ACHN (cell line): ENCODE results near the gene MEF2D.

Experiments
- DNase-seq: peaks from one replicate; pipeline ENCODE4 v3.0.0-alpha.2; 2015
- in situ Hi-C: cut with HindIII; loops from 2 replicates; pipeline ENCODE4 v1.10.0; 2017; ENCODE audit warnings: low sequenced_read_pairs, low pct_ligation_motif_present, low pct_unique_long_range_greater_than_20kb

MEF2D gene

GRCh38 chr1:156438278-156438987 is 62.1 kb downstream of the MEF2D start:
- in situ Hi-C loops, result no loop called here
- DNase-seq, result no peak

DNA sequence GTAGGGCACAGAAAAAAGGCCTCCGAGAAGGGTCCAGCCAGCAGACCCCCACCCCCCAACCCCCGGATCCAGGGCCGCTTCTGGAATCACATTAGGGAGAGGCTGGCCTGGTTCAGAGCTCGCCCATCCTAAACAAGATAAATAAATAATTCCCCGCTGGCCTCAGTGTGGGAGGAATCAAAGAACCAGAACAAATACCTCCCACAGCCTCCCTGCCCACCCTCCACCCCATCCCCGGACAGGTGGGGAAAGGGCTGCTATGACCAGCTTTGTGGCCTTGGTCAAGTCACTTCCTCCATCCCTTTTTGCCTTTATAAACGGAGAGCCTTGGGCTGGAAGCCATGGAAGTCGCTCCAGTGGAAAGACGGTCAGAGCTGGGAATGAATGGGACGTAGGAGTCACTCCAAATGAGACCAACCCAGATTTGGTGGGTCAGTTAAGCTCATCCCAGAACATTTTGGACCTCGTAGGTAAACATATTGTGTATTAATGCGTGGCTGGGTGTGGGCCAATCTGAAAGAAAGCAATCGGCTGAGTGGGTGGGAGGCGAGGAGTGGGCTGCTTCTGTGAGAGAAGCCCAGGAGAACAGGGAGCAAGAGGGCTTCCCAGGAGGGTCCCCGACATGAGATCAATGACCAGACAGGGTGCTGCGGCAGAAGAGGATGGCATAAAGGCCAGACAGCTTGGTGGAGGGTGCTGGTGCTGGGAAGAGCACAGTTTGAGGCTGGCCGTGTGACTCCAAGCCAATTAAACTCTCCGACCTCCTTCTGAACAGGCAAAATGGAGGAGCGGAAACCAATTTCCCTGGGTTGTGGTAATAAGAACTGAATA is 63.3 kb downstream of the MEF2D start:
- in situ Hi-C loops, result no loop called here

GRCh38 chr1:156436141-156437036 is 64.2 kb downstream of the MEF2D start:
- in situ Hi-C loops, result no loop called here
- no peak for DNase-seq

More for the DNA sequence above, 63.3 kb downstream of the MEF2D start:
- DNase-seq, result no peak

DNA sequence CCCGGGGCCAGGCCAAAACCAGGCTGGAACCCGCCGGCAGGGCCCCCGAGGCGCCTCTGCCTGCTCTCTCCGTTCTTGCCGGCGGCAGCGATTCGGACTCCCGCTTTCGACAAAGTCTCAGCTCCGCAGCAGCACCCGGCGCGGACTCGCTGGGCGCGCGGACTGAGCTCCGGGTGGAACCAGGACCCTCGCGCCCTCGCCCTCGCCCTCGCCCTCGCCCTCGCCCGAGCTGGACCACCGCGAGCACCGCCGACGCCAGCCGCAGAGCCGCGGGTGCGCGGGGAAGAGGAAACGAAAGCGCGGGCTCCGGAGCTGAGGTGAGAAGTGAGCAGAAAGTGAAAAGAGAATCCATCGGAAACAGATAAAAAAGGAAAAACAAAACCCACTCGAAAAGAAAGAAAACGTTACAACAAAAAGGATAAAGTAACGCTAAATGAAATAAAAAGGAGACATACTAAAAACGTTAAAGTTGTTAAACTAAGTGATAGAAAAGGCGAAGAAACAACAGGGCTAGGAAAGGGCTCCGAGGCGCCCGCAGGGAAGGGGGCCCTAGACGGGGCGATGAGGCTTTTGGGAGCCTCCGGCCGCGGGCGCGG is 64.9 kb downstream of the MEF2D start:
- DNase-seq, result no peak
- in situ Hi-C loops, result no loop called here

DNA sequence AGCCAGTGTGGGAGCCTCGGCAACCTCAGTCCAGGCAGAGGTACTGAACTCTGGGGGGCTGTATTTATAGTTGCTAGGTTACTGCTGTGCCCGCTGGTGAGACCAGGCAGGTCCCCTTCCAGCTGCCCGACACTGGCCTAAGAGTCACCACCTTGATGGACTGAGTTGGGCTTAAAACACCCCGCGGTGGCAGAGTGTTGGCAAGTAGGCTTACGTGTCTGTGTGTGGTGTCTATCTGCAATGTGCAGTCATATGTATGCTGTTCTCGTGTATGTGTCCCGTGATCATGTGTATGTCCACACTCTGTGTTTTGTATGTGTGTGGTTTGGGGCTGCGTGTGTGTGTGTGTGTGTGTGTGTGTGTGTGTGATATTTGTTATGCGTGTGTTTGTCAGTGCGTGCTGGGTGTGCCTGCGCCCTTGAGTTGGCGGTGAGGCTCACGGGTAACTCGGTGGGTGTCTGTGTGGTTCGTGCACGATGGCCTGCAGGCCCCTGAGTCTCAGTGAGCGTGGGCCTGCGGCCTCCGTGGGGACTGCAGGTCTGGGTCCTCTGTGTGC is 65.5 kb downstream of the MEF2D start:
- no peak for DNase-seq

GRCh38 chr1:156433602-156434001 is 67.0 kb downstream of the MEF2D start:
- in situ Hi-C loops, result no loop called here

More for the DNA sequence above, 65.5 kb downstream of the MEF2D start:
- in situ Hi-C loops, result no loop called here

GRCh38 chr1:156433032-156433431 is 67.5 kb downstream of the MEF2D start:
- in situ Hi-C loops, result no loop called here
- DNase-seq, result no peak

More at GRCh38 chr1:156433602-156434001, 67.0 kb downstream of the MEF2D start:
- DNase-seq, result no peak

DNA sequence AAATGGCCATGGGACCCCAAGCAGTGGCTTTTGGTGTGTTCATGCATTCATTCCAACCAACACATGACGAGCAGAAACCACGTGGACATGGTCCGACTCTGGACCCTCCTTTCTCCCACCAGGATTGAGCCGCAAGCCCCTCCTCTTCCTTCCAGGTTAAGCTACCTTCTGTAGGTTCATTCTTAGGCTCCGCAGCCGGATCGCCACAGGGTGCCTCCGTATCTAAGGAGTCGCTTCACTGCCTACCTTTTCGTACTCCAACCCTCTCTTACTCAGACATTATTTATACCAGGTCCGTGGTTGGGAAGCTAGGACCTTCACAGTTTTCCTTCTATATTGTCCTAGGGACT is 67.9 kb downstream of the MEF2D start:
- no peak for DNase-seq
- in situ Hi-C loops, result no loop called here

DNA sequence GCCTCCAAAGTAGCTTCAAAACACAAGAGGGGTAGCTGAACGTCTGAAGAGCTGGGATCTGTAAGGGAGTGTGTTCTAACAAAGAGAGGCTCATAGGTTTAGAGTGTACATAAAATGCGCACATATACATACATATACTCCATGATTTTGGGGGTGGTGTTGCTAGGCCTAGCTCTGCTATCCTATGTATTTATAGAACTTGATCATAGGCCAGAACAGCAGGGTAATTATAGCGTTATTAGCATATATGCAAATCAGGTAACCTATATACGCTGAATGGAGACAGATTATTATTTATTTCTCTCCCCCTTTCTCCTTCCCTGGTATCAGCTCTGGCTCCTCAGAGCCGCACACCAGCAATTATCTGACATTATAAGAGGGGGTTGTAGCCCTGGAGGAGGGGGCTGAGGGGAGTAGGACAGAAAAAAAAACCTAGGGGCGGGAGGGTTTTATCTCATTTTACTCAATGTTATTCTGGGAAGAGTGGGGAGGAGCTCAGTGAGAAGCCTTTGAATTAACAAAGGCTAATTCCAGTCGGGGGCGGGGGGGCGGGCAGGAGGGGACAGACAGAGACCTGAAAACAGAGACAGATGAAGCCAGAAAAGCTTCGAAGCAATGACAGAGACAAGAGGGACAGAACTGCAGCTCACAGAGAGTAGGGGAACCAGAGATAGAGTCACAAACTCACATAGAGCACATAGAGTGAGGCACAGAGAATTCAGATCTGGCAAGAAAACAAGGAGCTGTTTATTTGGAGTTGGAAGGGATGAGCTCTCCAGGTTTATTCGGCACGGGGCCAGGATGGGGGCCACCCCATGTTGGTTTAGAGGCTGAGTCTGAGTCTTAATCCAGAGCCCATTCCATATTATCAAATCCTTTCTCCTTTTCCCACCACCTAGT is 68.6 kb downstream of the MEF2D start:
- in situ Hi-C loops, result no loop called here
- DNase-seq, result no peak

DNA sequence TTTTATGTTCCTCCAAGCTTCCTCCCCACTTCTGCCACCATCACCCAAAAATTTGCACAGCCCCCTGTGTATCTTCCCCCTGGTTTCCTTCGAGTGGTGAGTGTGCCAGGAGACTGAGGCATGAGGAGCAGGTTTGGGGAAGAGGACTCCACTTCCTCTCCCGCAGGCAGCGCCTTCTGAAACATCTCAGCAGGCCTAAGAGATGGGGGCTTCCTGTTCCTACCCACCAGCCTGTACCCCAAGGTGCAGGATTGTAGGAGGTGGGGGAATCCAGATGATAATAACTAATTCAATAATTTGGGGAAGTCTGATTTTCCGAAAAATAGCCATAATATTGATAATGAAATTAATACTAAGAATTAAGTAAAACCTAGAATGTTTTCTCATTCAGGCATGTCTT is 69.2 kb downstream of the MEF2D start:
- in situ Hi-C loops, result no loop called here
- DNase-seq, result no peak

DNA sequence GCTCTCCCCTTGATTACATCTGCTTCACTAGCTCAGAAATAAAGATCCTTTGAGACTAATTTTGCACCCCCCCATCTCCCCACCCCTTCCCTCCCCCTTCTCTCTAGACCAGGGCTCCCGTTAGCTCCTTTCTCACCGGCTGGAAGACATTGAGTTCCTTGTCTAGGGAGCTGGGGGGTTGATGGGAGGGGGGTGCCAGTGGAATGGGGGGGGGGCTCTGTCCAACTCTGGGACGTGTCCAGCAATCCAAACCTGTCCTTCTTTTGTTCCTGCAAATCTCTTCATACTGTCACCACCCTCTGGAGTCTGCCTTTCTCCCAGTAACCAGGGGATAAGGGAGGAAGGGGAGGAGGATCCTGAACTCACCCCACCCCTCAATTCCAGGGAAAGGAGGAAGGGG is 69.7 kb downstream of the MEF2D start:
- DNase-seq, result no peak
- in situ Hi-C loops, result no loop called here

- no peak for DNase-seq
- in situ Hi-C loops, result no loop called here
Observed at GRCh38 chr1:156430303-156430702, 70.3 kb downstream of the MEF2D start.

DNA sequence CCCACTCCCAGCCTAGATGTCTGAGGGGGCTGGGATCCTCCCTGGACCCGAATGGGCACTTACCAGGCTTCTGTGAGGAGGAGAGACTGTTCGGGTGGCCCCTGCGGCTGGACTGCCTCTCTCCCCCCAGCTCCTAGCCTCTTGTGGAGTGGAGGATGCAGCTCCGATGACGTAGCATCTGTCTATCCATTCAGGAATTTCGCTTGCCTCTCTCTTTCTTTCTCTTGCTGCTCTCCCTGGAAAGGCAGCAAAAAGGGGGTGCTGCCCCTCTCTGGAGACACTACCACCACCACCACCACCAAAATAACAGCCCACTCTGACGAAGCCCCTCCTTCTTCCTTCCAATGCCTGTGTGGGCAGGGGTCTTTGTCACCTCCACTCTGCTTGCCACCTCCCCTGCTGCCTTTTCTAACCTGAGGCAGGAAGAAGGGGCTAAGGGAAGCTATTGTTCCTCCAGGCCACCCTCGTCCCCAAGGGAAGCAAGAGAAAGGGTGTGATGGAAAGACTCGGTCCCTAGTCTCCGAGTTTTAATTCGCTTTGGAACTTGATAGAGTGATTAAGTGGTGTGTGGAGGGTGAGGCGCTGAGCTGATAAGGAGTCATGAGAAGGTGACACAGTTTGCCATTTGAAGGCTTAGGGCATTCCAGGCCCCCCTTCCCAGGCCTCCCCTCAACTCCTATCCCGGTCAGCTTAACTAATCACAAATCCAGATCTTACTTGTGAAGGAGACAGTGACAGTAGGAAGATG is 71.1 kb downstream of the MEF2D start:
- DNase-seq, result no peak
- in situ Hi-C loops, result no loop called here

DNA sequence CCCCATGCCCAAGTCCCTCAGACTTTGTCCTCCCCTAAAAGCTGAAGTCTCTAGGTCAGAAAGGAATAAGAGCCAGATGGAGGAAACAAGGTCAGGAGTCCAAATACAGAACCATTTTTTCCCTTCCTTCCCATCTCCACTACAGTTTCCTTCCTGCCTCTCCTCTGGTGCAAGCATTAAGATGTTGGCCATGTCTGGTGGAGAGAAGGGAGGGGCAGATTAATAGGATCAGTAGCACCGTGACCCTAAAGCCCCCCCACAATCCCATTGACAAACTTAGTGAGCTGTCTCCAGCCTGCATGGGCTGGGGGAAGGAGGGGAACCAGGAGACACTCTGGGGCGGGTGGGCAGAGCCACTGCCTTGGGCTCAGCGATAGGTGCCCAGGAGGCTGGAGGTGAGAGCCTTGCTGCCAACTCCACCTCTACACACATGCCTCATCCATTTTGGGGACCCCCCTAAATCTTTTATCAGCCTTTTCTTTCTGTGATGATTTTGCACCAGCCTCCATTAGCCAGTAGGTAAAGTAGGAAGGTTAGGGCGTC is 71.8 kb downstream of the MEF2D start:
- in situ Hi-C loops, result no loop called here
- no peak for DNase-seq

- in situ Hi-C loops, result no loop called here
Observed at GRCh38 chr1:156427957-156428356, 72.6 kb downstream of the MEF2D start.

GRCh38 chr1:156425943-156426342 is 74.6 kb downstream of the MEF2D start:
- in situ Hi-C loops, result no loop called here
- no peak for DNase-seq

More at GRCh38 chr1:156427957-156428356, 72.6 kb downstream of the MEF2D start:
- DNase-seq, result no peak
